Measurements from ENCODE around the gene HBM.
"Not testable (repeated sequence)": the region's sequence is repeated elsewhere in the genome, so short reads cannot be mapped to it uniquely, and the experiment has no call there.

GRCh38 chr16:153550-154216 lies 12.1 kb upstream of the HBM start:
- TF ChIP-seq CTCF (IDR thresholded peaks at IDR 0.05; ENCODE audit: poor library complexity); EZH2 (IDR thresholded peaks at IDR 0.05; ENCODE audit: borderline replicate concordance): not testable (repeated sequence)

Measured in hepatocyte (in vitro differentiated cells).